Endothelial cell (in vitro differentiated cells): ENCODE measurements around the gene HOXD3. TPM values are rescaled to one million over a fixed set of nuclear protein-coding genes. Genes with fewer than 3 reads are reported as not detected.
A peak's percentile ranks its signal among the peaks of the same experiment; 100 is the strongest.

ENCODE experiments used
- DNase-seq: peaks from one replicate; pipeline ENCODE4 v3.0.0; 2021; ENCODE audit warnings: low spot score
- H3K27ac Mint-ChIP-seq: one replicate; pipeline ENCODE4 v1.8.0; 2021; ENCODE audit warnings: mixed read lengths, inconsistent platforms; ENCODE audit not compliant: unreplicated experiment
- H3K27me3 Mint-ChIP-seq: one replicate; pipeline ENCODE4 v1.8.0; 2021; ENCODE audit warnings: mild to moderate bottlenecking, moderate library complexity, mixed read lengths, inconsistent platforms; ENCODE audit not compliant: unreplicated experiment
- H3K36me3 Mint-ChIP-seq: one replicate; pipeline ENCODE4 v1.8.0; 2021; ENCODE audit warnings: mild to moderate bottlenecking, low read depth, mixed read lengths, inconsistent platforms; ENCODE audit not compliant: unreplicated experiment
- H3K4me1 Mint-ChIP-seq: one replicate; pipeline ENCODE4 v1.8.0; 2021; ENCODE audit warnings: mild to moderate bottlenecking, mixed read lengths, inconsistent platforms; ENCODE audit not compliant: unreplicated experiment
- H3K4me3 Mint-ChIP-seq: one replicate; pipeline ENCODE4 v1.8.0; 2021; ENCODE audit warnings: mild to moderate bottlenecking, mixed read lengths, inconsistent platforms; ENCODE audit not compliant: unreplicated experiment
- H3K9me3 Mint-ChIP-seq: one replicate; pipeline ENCODE4 v1.8.0; 2021; ENCODE audit warnings: mixed read lengths, inconsistent platforms; ENCODE audit not compliant: unreplicated experiment
- total RNA-seq: library from RNA; stranded (reverse); fragmentation: NEBNext Ultra II Directional; extraction: Animal tissue kit (Norgen Biotek cat#: 25700); gene quantifications from one replicate; pipeline ENCODE4 v1.2.1, GENCODE V29; 2021; ENCODE audit not compliant: unreplicated experiment
- TF ChIP-seq, protein P1 (sequence below): fragments of 200-600 bp; sonication (generic); IDR thresholded peaks from one replicate; pipeline ENCODE4 v1.5.0; 2021; ENCODE audit warnings: antibody characterized with exemption; ENCODE audit not compliant: unreplicated experiment

HOXD3 gene
- total RNA-seq, 1 donor from 2014 or later: 4.1 TPM

DNA sequence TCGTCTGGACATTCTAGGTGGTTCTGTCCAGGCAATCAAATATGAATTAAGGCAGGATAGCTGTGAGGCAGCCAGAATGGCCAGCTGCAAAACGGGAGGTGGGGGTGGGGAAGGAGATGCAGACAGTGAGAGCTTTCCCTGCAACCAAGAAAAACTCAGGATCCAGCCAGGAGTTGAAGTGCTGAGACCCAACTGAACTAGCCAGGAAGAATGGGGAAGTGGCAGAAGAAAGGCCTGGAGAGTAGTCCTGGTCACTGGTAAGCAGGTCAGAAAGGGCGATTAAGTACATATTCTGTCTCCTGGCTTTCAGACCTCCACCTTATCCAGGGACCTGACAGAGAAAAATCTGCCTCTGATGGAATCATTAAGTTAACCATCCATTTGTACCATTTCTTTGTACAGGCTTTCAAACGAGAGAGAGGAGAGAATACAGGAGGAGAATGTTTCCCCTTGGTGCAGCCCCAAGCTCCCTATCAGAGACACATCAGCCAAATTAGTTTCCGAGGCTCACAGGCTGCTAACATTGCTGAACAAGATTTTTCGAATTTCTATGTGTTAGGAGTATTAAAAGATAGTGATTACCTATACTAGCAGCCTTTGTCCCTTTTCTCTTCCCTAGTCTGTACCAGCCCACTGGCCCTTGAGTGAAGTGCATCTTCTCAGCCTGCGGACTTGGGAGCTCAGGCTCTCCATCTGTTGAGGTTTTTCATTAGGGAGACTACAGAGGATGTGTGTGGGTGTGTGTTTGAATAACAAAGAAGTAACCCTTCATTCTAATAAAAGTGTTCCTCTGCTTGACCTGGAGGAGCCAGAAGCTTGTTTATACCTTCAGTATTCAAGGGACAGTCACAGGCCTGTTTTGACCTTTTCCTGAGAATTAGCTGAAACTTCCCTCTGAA is 18.9 kb downstream of the HOXD3 start:
- DNase-seq: no peak
- peaks cover 52% of the 10 kb centered on the region for H3K4me1 Mint-ChIP-seq
- H3K4me3 Mint-ChIP-seq: peak overlapping the region; percentile 56
- no peaks in the 10 kb centered on the region for H3K9me3 Mint-ChIP-seq
- H3K27me3 Mint-ChIP-seq: peaks cover 40% of the 10 kb centered on the region
- TF ChIP-seq, protein P1, sequence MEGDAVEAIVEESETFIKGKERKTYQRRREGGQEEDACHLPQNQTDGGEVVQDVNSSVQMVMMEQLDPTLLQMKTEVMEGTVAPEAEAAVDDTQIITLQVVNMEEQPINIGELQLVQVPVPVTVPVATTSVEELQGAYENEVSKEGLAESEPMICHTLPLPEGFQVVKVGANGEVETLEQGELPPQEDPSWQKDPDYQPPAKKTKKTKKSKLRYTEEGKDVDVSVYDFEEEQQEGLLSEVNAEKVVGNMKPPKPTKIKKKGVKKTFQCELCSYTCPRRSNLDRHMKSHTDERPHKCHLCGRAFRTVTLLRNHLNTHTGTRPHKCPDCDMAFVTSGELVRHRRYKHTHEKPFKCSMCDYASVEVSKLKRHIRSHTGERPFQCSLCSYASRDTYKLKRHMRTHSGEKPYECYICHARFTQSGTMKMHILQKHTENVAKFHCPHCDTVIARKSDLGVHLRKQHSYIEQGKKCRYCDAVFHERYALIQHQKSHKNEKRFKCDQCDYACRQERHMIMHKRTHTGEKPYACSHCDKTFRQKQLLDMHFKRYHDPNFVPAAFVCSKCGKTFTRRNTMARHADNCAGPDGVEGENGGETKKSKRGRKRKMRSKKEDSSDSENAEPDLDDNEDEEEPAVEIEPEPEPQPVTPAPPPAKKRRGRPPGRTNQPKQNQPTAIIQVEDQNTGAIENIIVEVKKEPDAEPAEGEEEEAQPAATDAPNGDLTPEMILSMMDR: no peak
- H3K27ac Mint-ChIP-seq: no peak overlapping the region
- H3K36me3 Mint-ChIP-seq: peaks cover 15% of the 10 kb centered on the region

DNA sequence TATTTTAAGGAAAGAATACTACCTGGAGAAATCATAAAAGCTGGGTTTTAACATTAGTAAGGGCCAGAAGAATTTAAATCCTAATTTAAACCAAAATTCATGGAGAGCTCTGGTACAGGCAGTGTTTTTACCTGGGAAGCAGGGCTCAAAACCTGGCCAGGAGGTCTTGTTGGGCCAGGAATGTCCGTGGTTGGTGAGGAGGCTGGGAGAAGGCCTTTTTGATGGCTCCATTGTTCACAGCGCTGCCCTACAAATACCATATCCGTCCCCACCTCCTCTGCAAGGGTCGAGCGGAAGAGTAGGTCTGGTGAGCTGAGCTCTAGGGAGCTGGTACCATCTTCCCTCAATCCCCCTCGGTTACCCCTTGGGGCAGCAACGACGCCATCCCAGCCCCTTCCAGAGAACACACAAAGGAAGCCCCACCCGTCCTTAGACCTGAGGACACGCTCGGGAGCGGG is 20.5 kb downstream of the HOXD3 start:
- TF ChIP-seq, protein P1: no peak
- no peaks in the 10 kb centered on the region for H3K9me3 Mint-ChIP-seq
- peaks cover 13% of the 10 kb centered on the region for H3K36me3 Mint-ChIP-seq
- peak overlapping the region; percentile 79 for H3K4me3 Mint-ChIP-seq
- peaks cover 50% of the 10 kb centered on the region for H3K4me1 Mint-ChIP-seq
- no peak overlapping the region for H3K27ac Mint-ChIP-seq
- H3K27me3 Mint-ChIP-seq: peaks cover 38% of the 10 kb centered on the region
- DNase-seq: no peak

DNA sequence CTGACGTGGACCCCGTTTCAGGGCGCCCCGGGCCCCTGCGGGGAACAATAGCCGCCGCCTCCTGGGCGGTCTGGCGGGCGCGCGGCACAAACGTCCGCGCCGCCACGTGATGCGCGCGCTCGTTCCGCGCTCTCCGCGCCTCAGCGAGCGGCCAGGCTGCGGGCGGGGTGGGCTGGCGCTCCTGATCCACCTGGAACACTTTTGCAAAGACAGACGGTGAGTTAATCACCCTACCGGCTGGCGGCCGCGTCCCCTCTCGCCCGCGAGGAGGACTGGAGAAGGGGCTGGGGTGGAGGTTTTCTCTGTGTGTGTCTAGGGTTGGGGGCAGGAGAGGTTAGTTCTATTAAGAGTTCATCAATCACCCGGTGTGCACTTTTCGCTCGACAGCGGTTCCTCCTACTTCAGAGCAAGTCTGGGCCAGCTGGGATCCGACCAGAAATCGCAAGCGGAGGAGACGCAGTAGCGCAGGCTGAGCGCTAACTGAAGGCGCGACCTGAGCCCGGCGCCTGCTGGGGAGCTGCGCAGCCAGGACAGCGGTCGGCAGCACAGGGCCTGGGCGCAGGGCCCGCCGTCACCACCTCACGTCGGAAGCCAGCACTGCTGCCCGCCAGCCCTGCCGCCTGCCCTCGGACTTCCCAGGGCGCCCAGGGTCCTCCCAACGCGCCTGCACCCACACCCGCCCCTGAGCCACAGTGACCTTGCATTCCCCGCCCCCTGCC is 21.1 kb downstream of the HOXD3 start:
- peaks cover 11% of the 10 kb centered on the region for H3K36me3 Mint-ChIP-seq
- peaks cover 46% of the 10 kb centered on the region for H3K4me1 Mint-ChIP-seq
- no peaks in the 10 kb centered on the region for H3K9me3 Mint-ChIP-seq
- TF ChIP-seq, protein P1: no peak
- H3K4me3 Mint-ChIP-seq: peak overlapping the region; percentile 83
- no peak overlapping the region for H3K27ac Mint-ChIP-seq
- DNase-seq: no peak
- peaks cover 37% of the 10 kb centered on the region for H3K27me3 Mint-ChIP-seq

DNA sequence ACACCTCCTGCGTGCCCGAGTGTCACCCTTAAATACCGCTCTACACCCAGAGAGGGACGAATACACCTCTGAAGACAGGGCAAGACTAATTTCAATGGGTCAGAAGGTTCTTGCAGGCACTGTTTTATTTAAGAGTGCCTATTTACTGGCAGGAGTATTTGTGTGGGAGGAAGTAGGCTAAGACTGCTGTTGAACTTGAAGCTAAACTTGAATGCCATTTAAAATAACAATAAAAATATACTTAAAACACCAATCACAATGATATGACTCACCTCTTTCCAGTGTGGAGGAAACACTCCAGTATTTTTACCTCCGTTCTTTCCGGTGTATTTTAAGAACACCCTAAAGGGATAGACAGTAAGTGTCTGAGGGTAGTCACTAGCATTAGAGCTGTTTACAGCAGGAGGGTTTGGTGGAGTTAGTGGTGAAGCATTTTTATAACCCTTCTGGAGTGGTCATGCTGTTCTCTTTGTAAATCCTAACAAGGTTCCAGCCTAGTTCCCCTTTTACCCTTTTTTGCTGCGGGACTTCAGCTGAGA is 21.7 kb downstream of the HOXD3 start:
- Mint-ChIP-seq H3K4me1 (peaks cover 44% of the 10 kb centered on the region), H3K9me3 (no peaks in the 10 kb centered on the region), H3K27me3 (peaks cover 37% of the 10 kb centered on the region), H3K27ac (no peak overlapping the region), H3K4me3 (no peak overlapping the region), H3K36me3 (peaks cover 14% of the 10 kb centered on the region)
- TF ChIP-seq, protein P1: no peak
- DNase-seq: no peak
